ENCODE data around the gene TTLL6. TPM values are rescaled to one million over a fixed set of nuclear protein-coding genes. Genes with fewer than 3 reads are reported as not detected.

Gene TTLL6
- total and polyA plus RNA-seq, 2 donors (not counting 3 experiments of a cell fraction or from before 2014, with no cell fraction given): not detected

GRCh38 chr17:48718761-48719641 is 98.0 kb downstream of the TTLL6 start:
- FAIRE-seq (no peak), DNase-seq (ENCODE audit: low read depth, low spot score) (no peak)
- ChIA-PET POLR2A (no interaction called here), CTCF (interaction anchor here (0.9 to 3.1 kb wide), 10 partner anchors 9 to 160 kb away, joined by 3 to 13 read pairs (median 4); partner anchors contain the start of gene HOXB13)
- H3K9ac ChIP-seq (replicated peaks; ENCODE audit: extremely low read depth, insufficient read depth, low read length): no peak overlapping the region
- H3K4me2 ChIP-seq (ENCODE audit: insufficient read depth, low read length): no peak overlapping the region
- H3K79me2 ChIP-seq (ENCODE audit: control insufficient read depth, insufficient read depth, low read length): no peaks in the 10 kb centered on the region
- intact Hi-C loops (cut with micrococcal nuclease): no loop called here
- H4K20me1 ChIP-seq (replicated peaks; ENCODE audit: control insufficient read depth, extremely low read depth, insufficient read depth, low read length): no peaks in the 10 kb centered on the region
- H3K36me3 ChIP-seq (ENCODE audit: control insufficient read depth in 2 of 2, extremely low read depth in 1 of 2, insufficient read depth in 2 of 2, low read length in 2 of 2): no peaks in the 10 kb centered on the region
- H3K4me3 ChIP-seq (replicated peaks in 1 of 3; ENCODE audit: insufficient read depth in 1 of 3, low read depth in 1 of 3, low read length in 3 of 3): no peak overlapping the region
- H3K27ac ChIP-seq (ENCODE audit: insufficient read depth, low read depth, low read length): no peak overlapping the region
- peaks cover 73 to 88% of the 10 kb centered on the region in 2 experiments for H3K27me3 ChIP-seq (ENCODE audit: control insufficient read depth in 2 of 2, insufficient read depth in 2 of 2, low read length in 2 of 2)
- no peaks in the 10 kb centered on the region for H3K9me3 ChIP-seq (replicated peaks; ENCODE audit: control insufficient read depth, insufficient read depth, low read length)
- BruUV-seq (replicated peaks): no TSS peak
- TF ChIP-seq EZH2 (IDR thresholded peaks at IDR 0.05; ENCODE audit: borderline replicate concordance, low read depth, low read length, severe bottlenecking) (peak; percentile 99), FOS (IDR thresholded peaks at IDR 0.05; ENCODE audit: borderline replicate concordance, insufficient read depth, low read length) (no peak)
- no peak overlapping the region for H2AFZ ChIP-seq (ENCODE audit: low read depth, low read length)
- H3K9me1 ChIP-seq (replicated peaks; ENCODE audit: control insufficient read depth, extremely low read depth, insufficient read depth, low read length): no peaks in the 10 kb centered on the region
- peaks cover 8% of the 10 kb centered on the region for H3K4me1 ChIP-seq (ENCODE audit: control insufficient read depth, extremely low read depth, insufficient read depth, low read length)
- dilution Hi-C loops (cut with MboI; ENCODE audit: extremely low pct_ligation_motif_present, low sequenced_read_pairs): no loop called here

- Histone ChIP-seq H3K9me1 (replicated peaks; ENCODE audit: control insufficient read depth, extremely low read depth, insufficient read depth, low read length) (no peaks in the 10 kb centered on the region), H3K4me1 (ENCODE audit: control insufficient read depth, extremely low read depth, insufficient read depth, low read length) (peaks cover 6% of the 10 kb centered on the region), H3K27me3 (ENCODE audit: control insufficient read depth in 2 of 2, insufficient read depth in 2 of 2, low read length in 2 of 2) (peaks cover 69 to 83% of the 10 kb centered on the region in 2 experiments), H3K79me2 (ENCODE audit: control insufficient read depth, insufficient read depth, low read length) (no peaks in the 10 kb centered on the region), H3K4me2 (ENCODE audit: insufficient read depth, low read length) (no peak overlapping the region), H2AFZ (ENCODE audit: low read depth, low read length) (no peak overlapping the region), H3K27ac (ENCODE audit: insufficient read depth, low read depth, low read length) (no peak overlapping the region), H3K9me3 (replicated peaks; ENCODE audit: control insufficient read depth, insufficient read depth, low read length) (no peaks in the 10 kb centered on the region), H3K9ac (replicated peaks; ENCODE audit: extremely low read depth, insufficient read depth, low read length) (no peak overlapping the region), H3K4me3 (replicated peaks in 1 of 3; ENCODE audit: insufficient read depth in 1 of 3, low read depth in 1 of 3, low read length in 3 of 3) (no peak overlapping the region), H3K36me3 (ENCODE audit: control insufficient read depth in 2 of 2, extremely low read depth in 1 of 2, insufficient read depth in 2 of 2, low read length in 2 of 2) (no peaks in the 10 kb centered on the region), H4K20me1 (replicated peaks; ENCODE audit: control insufficient read depth, extremely low read depth, insufficient read depth, low read length) (no peaks in the 10 kb centered on the region)
- no TSS peak for BruUV-seq (replicated peaks)
- ChIA-PET CTCF (interaction anchor here (0.7 to 1.7 kb wide), 6 partner anchors 15 to 166 kb away, joined by 3 to 7 read pairs (median 4); no protein-coding TSS in a partner anchor), POLR2A (no interaction called here)
- dilution Hi-C loops (cut with MboI; ENCODE audit: extremely low pct_ligation_motif_present, low sequenced_read_pairs): no loop called here
- intact Hi-C loops (cut with micrococcal nuclease): no loop called here
- no peak for DNase-seq (ENCODE audit: low read depth, low spot score)
- FAIRE-seq: no peak
- TF ChIP-seq JUN (IDR thresholded peaks at IDR 0.05; ENCODE audit: borderline replicate concordance, insufficient read depth, insufficient read length, low read depth): no peak
- TF ChIP-seq POLR2AphosphoS5 (IDR thresholded peaks at IDR 0.05; ENCODE audit: insufficient read depth, low read depth, low read length): no peak
- TF ChIP-seq FOS (IDR thresholded peaks at IDR 0.05; ENCODE audit: borderline replicate concordance, insufficient read depth, low read length): no peak
- no peak for TF ChIP-seq MAX (IDR thresholded peaks at IDR 0.05; ENCODE audit: insufficient read depth, insufficient read length)
- TF ChIP-seq MYC (IDR thresholded peaks at IDR 0.05; ENCODE audit: low read depth, low read length): no peak
- TF ChIP-seq CTCF (IDR thresholded peaks at IDR 0.05; ENCODE audit: extremely low read depth in 1 of 2, insufficient read depth in 1 of 2, low read depth in 1 of 2, low read length in 2 of 2): no peak
- TF ChIP-seq EZH2 (IDR thresholded peaks at IDR 0.05; ENCODE audit: borderline replicate concordance, low read depth, low read length, severe bottlenecking): no peak
- no peak for TF ChIP-seq GATA2 (IDR thresholded peaks at IDR 0.05; ENCODE audit: insufficient read depth, insufficient read length, low read depth, low read length)
- TF ChIP-seq POLR2A (IDR thresholded peaks at IDR 0.05; ENCODE audit: low read depth, low read length): no peak
Measured at GRCh38 chr17:48718227-48718760, 98.7 kb downstream of the TTLL6 start.
